Measurements from ENCODE around the gene KHDC1L.

KHDC1L gene

GRCh38 chr6:73174646-73175045 is 50.6 kb downstream of the KHDC1L start:
- TF ChIP-seq SIN3A (IDR thresholded peaks at IDR 0.05; ENCODE audit: borderline replicate concordance, insufficient read depth, low read length) (no peak), FOXP2 (optimal IDR thresholded peaks at IDR 0.05; ENCODE audit: borderline replicate concordance, extremely low read depth, extremely low read length, insufficient read depth) (no peak), REST (IDR thresholded peaks at IDR 0.05; ENCODE audit: insufficient read depth in 1 of 2, low read depth in 2 of 2, low read length in 2 of 2) (no peak), POLR2AphosphoS5 (IDR thresholded peaks at IDR 0.05; ENCODE audit: low read depth, low read length) (no peak), TAF1 (IDR thresholded peaks at IDR 0.05; ENCODE audit: borderline replicate concordance, insufficient read depth, low read length) (no peak)
